ENCODE data around the gene IL10RA.

Gene IL10RA

GRCh38 chr11:118042796-118043195, 56.6 kb downstream of the IL10RA start:
- Histone ChIP-seq H2BK120ac (ENCODE audit: low read depth, low read length) (no peak overlapping the region), H3K4me1 (ENCODE audit: control insufficient read depth, insufficient read depth, low read depth, low read length) (no peaks in the 10 kb centered on the region), H2AK5ac (ENCODE audit: low read length, severe bottlenecking) (no peak overlapping the region), H3K9me3 (ENCODE audit: control insufficient read depth, low read length) (no peaks in the 10 kb centered on the region), H3K9ac (ENCODE audit: low read length) (no peak overlapping the region), H3K36me3 (ENCODE audit: control insufficient read depth in 1 of 2, insufficient read depth in 2 of 2, low read depth in 1 of 2, low read length in 2 of 2) (no peaks in the 10 kb centered on the region), H2AFZ (ENCODE audit: low read depth, low read length) (no peak overlapping the region), H3K27ac (ENCODE audit: low read length, poor library complexity, severe bottlenecking) (no peak overlapping the region), H3K14ac (ENCODE audit: low read length in 2 of 2) (no peak overlapping the region), H2BK15ac (ENCODE audit: low read depth, poor library complexity, severe bottlenecking) (no peak overlapping the region), H3K18ac (ENCODE audit: low read depth in 1 of 2, low read length in 2 of 2) (no peak overlapping the region), H3K4me2 (ENCODE audit: low read length, poor library complexity, severe bottlenecking) (no peak overlapping the region), H2BK5ac (ENCODE audit: low read depth, low read length, poor library complexity, severe bottlenecking) (no peak overlapping the region), H3K23ac (ENCODE audit: low read length in 2 of 2) (no peak overlapping the region), H3K4ac (ENCODE audit: low read depth in 1 of 2, low read length in 2 of 2) (no peak overlapping the region), H3K27me3 (ENCODE audit: control insufficient read depth in 1 of 2, insufficient read depth in 1 of 2, low read length in 2 of 2) (peaks cover 30 to 36% of the 10 kb centered on the region in 2 experiments), H3K4me3 (ENCODE audit: insufficient read depth in 1 of 2, low read depth in 1 of 2, low read length in 2 of 2) (no peak overlapping the region), H4K91ac (ENCODE audit: low read length) (no peak overlapping the region), H3K79me1 (replicated peaks; ENCODE audit: low read length, poor library complexity, severe bottlenecking) (no peaks in the 10 kb centered on the region), H2BK12ac (ENCODE audit: low read length in 2 of 2) (no peak overlapping the region), H4K8ac (ENCODE audit: low read length) (no peak overlapping the region)
- 65% methylated on average over 4 of the region's 4 CpGs for WGBS
- no peak for DNase-seq

- Histone ChIP-seq H3K27ac (ENCODE audit: low read length, poor library complexity, severe bottlenecking) (no peak overlapping the region), H3K27me3 (ENCODE audit: control insufficient read depth in 1 of 2, insufficient read depth in 1 of 2, low read length in 2 of 2) (peaks cover 30 to 41% of the 10 kb centered on the region in 2 experiments), H2AFZ (ENCODE audit: low read depth, low read length) (no peak overlapping the region), H3K14ac (ENCODE audit: low read length in 2 of 2) (no peak overlapping the region), H3K23ac (ENCODE audit: low read length in 2 of 2) (no peak overlapping the region), H3K36me3 (ENCODE audit: control insufficient read depth in 1 of 2, insufficient read depth in 2 of 2, low read depth in 1 of 2, low read length in 2 of 2) (no peaks in the 10 kb centered on the region), H4K8ac (ENCODE audit: low read length) (no peak overlapping the region), H3K4ac (ENCODE audit: low read depth in 1 of 2, low read length in 2 of 2) (no peak overlapping the region), H2AK5ac (ENCODE audit: low read length, severe bottlenecking) (no peak overlapping the region), H3K9me3 (ENCODE audit: control insufficient read depth, low read length) (no peaks in the 10 kb centered on the region), H3K9ac (ENCODE audit: low read length) (no peak overlapping the region), H2BK12ac (ENCODE audit: low read length in 2 of 2) (no peak overlapping the region), H3K4me3 (ENCODE audit: insufficient read depth in 1 of 2, low read depth in 1 of 2, low read length in 2 of 2) (no peak overlapping the region), H3K4me1 (ENCODE audit: control insufficient read depth, insufficient read depth, low read depth, low read length) (no peaks in the 10 kb centered on the region), H3K4me2 (ENCODE audit: low read length, poor library complexity, severe bottlenecking) (no peak overlapping the region), H3K18ac (ENCODE audit: low read depth in 1 of 2, low read length in 2 of 2) (no peak overlapping the region), H2BK120ac (ENCODE audit: low read depth, low read length) (no peak overlapping the region), H3K79me1 (replicated peaks; ENCODE audit: low read length, poor library complexity, severe bottlenecking) (no peaks in the 10 kb centered on the region), H2BK5ac (ENCODE audit: low read depth, low read length, poor library complexity, severe bottlenecking) (no peak overlapping the region), H2BK15ac (ENCODE audit: low read depth, poor library complexity, severe bottlenecking) (no peak overlapping the region), H4K91ac (ENCODE audit: low read length) (no peak overlapping the region)
- WGBS = no CpG with 5 or more reads among the region's 2 CpGs
- no peak for DNase-seq
Measured at GRCh38 chr11:118045191-118045590, 59.0 kb downstream of the IL10RA start.

DNA sequence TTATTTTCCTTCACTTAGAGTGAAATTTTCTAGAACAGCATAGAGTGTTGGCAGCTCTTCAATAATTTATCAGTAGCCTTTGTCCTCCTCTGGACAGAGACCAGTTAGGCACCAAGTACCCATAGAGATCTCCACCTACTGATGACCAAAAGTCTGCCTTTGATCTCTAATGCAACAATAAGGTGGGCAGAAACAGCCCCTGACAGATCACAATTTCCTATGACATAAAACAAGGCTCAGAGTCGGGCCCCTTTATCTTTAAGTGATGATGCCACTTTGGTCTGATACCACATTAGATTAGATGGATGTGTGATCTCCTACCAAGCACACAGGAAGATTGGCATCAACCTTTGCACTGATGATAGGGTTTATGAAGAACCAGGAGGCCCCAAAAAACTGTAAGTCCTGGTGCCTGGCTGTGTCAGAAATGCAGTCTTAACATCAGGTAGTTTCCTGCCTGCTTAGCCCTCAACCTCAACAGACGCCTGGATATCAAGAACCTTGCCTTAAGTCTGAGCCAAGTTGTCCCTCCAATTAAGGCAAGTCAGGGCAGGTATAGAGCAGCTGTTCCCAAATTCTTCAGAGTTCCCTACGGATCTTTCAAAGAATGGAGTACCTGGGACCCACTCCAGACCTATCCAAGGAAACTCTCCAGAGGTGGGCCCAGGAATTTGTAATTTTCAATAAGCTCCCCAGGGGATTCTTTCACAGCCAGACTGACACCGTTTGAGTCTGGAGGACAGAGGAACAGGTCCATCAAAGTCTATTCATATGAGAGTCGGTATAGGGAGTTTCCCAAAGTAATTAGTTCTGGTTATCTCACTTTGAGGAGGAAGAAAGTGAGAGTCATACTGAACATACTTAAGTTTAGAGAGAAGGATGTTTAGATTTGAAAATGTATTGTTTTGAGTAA, 60.1 kb downstream of the IL10RA start:
- Histone ChIP-seq H3K4me1 (ENCODE audit: control insufficient read depth, insufficient read depth, low read depth, low read length) (no peaks in the 10 kb centered on the region), H2AFZ (ENCODE audit: low read depth, low read length) (no peak overlapping the region), H4K8ac (ENCODE audit: low read length) (no peak overlapping the region), H2BK12ac (ENCODE audit: low read length in 2 of 2) (no peak overlapping the region), H2BK120ac (ENCODE audit: low read depth, low read length) (no peak overlapping the region), H2AK5ac (ENCODE audit: low read length, severe bottlenecking) (no peak overlapping the region), H3K9me3 (ENCODE audit: control insufficient read depth, low read length) (no peaks in the 10 kb centered on the region), H3K18ac (ENCODE audit: low read depth in 1 of 2, low read length in 2 of 2) (no peak overlapping the region), H3K27me3 (ENCODE audit: control insufficient read depth in 1 of 2, insufficient read depth in 1 of 2, low read length in 2 of 2) (peaks cover 40 to 48% of the 10 kb centered on the region in 2 experiments), H4K91ac (ENCODE audit: low read length) (no peak overlapping the region), H3K4me2 (ENCODE audit: low read length, poor library complexity, severe bottlenecking) (no peak overlapping the region), H3K23ac (ENCODE audit: low read length in 2 of 2) (no peak overlapping the region), H3K4ac (ENCODE audit: low read depth in 1 of 2, low read length in 2 of 2) (no peak overlapping the region), H3K79me1 (replicated peaks; ENCODE audit: low read length, poor library complexity, severe bottlenecking) (no peaks in the 10 kb centered on the region), H3K14ac (ENCODE audit: low read length in 2 of 2) (no peak overlapping the region), H3K9ac (ENCODE audit: low read length) (no peak overlapping the region), H3K27ac (ENCODE audit: low read length, poor library complexity, severe bottlenecking) (no peak overlapping the region), H2BK15ac (ENCODE audit: low read depth, poor library complexity, severe bottlenecking) (no peak overlapping the region), H3K36me3 (ENCODE audit: control insufficient read depth in 1 of 2, insufficient read depth in 2 of 2, low read depth in 1 of 2, low read length in 2 of 2) (no peaks in the 10 kb centered on the region), H3K4me3 (ENCODE audit: insufficient read depth in 1 of 2, low read depth in 1 of 2, low read length in 2 of 2) (no peak overlapping the region), H2BK5ac (ENCODE audit: low read depth, low read length, poor library complexity, severe bottlenecking) (no peak overlapping the region)
- no peak for DNase-seq
- WGBS = 52% methylated on average over 4 of the region's 5 CpGs

DNA sequence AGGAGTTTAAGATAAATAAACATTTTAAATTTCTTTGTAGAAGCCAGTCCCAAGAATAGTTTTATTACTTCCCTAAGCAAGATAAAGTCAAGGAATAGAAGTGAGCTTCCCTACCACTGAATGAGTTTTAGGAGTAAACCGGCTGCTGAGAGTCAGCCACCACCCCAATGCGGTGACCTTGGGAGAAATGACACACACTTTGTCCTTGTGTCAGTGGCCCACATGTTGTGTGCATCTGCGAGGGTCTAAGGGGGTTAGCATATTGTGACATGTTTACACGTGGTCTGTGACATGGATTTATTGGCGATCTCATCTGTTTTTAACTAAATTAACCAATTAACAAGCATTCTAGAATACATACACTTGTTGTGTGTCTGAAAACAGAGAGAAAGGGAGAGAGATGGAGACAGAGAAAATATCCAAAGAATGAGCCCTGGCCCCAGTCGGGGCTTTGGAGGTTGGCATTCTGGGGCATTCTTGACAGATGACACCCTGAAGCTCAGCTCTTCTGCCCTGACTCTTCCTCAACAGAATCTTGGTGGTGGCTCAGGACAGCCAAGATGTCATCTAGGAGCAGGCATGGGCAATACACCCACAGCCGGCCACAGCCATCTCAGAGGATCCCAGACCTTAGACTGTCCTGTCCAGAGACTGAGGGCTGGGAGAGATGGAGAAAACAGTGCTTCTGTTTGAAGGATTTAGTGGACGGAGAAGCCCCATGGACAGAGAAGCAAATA, 60.9 kb downstream of the IL10RA start:
- Histone ChIP-seq H3K9me3 (ENCODE audit: control insufficient read depth, low read length) (no peaks in the 10 kb centered on the region), H2AFZ (ENCODE audit: low read depth, low read length) (no peak overlapping the region), H4K8ac (ENCODE audit: low read length) (no peak overlapping the region), H2BK12ac (ENCODE audit: low read length in 2 of 2) (no peak overlapping the region), H2BK5ac (ENCODE audit: low read depth, low read length, poor library complexity, severe bottlenecking) (no peak overlapping the region), H3K14ac (ENCODE audit: low read length in 2 of 2) (no peak overlapping the region), H3K23ac (ENCODE audit: low read length in 2 of 2) (no peak overlapping the region), H3K4ac (ENCODE audit: low read depth in 1 of 2, low read length in 2 of 2) (no peak overlapping the region), H3K4me1 (ENCODE audit: control insufficient read depth, insufficient read depth, low read depth, low read length) (no peaks in the 10 kb centered on the region), H2BK15ac (ENCODE audit: low read depth, poor library complexity, severe bottlenecking) (no peak overlapping the region), H3K4me3 (ENCODE audit: insufficient read depth in 1 of 2, low read depth in 1 of 2, low read length in 2 of 2) (no peak overlapping the region), H3K27me3 (ENCODE audit: control insufficient read depth in 1 of 2, insufficient read depth in 1 of 2, low read length in 2 of 2) (peaks cover 43 to 53% of the 10 kb centered on the region in 2 experiments), H2BK120ac (ENCODE audit: low read depth, low read length) (no peak overlapping the region), H3K79me1 (replicated peaks; ENCODE audit: low read length, poor library complexity, severe bottlenecking) (no peaks in the 10 kb centered on the region), H4K91ac (ENCODE audit: low read length) (no peak overlapping the region), H3K27ac (ENCODE audit: low read length, poor library complexity, severe bottlenecking) (no peak overlapping the region), H3K9ac (ENCODE audit: low read length) (no peak overlapping the region), H3K18ac (ENCODE audit: low read depth in 1 of 2, low read length in 2 of 2) (no peak overlapping the region), H3K36me3 (ENCODE audit: control insufficient read depth in 1 of 2, insufficient read depth in 2 of 2, low read depth in 1 of 2, low read length in 2 of 2) (no peaks in the 10 kb centered on the region), H3K4me2 (ENCODE audit: low read length, poor library complexity, severe bottlenecking) (no peak overlapping the region), H2AK5ac (ENCODE audit: low read length, severe bottlenecking) (no peak overlapping the region)
- 82% methylated on average over 6 of the region's 8 CpGs for WGBS
- no peak for DNase-seq

Data from mesenchymal stem cell (in vitro differentiated cells and primary cell).